ENCODE data around the gene MAPK14.
"Not testable (repeated sequence)": the region's sequence is repeated elsewhere in the genome, so short reads cannot be mapped to it uniquely, and the experiment has no call there.

- TF ChIP-seq POLR2AphosphoS5 (IDR thresholded peaks at IDR 0.05; ENCODE audit: low read depth); CTCF (IDR thresholded peaks at IDR 0.05; ENCODE audit: insufficient read depth, low read length); REST (IDR thresholded peaks at IDR 0.05; ENCODE audit: insufficient replicate concordance, low read depth); GABPA (IDR thresholded peaks at IDR 0.05; ENCODE audit: low read depth): not testable (repeated sequence)
Observed at GRCh38 chr6:35988047-35988446, 39.6 kb upstream of the MAPK14 start.
